Fibroblast of lung (primary cell): Measurements from ENCODE around the gene HUS1B. TPM values are rescaled to one million over a fixed set of nuclear protein-coding genes. Genes with fewer than 3 reads are reported as not detected.

Experiments used
- DNase-seq, 2 donors: peaks; one replicate each; pipeline versions ENCODE4 v3.0.0 to v3.0.0-alpha.2; 2010; ENCODE audit warnings: low read depth in 2 of 2
- H2AFZ ChIP-seq: 2 replicates; pipeline ENCODE4 v1.5.1; 2012; ENCODE audit warnings: low read length, control low read depth, inconsistent platforms
- H3K27ac ChIP-seq: 2 replicates; pipeline ENCODE4 v1.5.1; 2011; ENCODE audit warnings: low read length, control low read depth; ENCODE audit not compliant: insufficient read depth
- H3K27me3 ChIP-seq: 2 replicates; pipeline ENCODE4 v1.5.1; 2011; ENCODE audit warnings: mild to moderate bottlenecking, low read length; ENCODE audit not compliant: control insufficient read depth, insufficient read depth
- H3K36me3 ChIP-seq: 2 replicates; pipeline ENCODE4 v1.5.1; 2011; ENCODE audit warnings: low read length; ENCODE audit not compliant: control insufficient read depth, insufficient read depth
- H3K4me1 ChIP-seq: 2 replicates; pipeline ENCODE4 v1.5.1; 2011; ENCODE audit warnings: low read length; ENCODE audit not compliant: control insufficient read depth, insufficient read depth; ENCODE audit errors: extremely low read depth
- H3K4me2 ChIP-seq: 2 replicates; pipeline ENCODE4 v1.5.1; 2011; ENCODE audit warnings: low read length, control low read depth; ENCODE audit not compliant: insufficient read depth; ENCODE audit errors: extremely low read depth
- H3K4me3 ChIP-seq, 4 experiments: fragments of 200-600 bp in 1 of 4; sonication (generic) in 1 of 4; replicated peaks in 1 of 4; 2 replicates each; pipeline ENCODE4 v1.5.1; 2011 to 2016; ENCODE audit warnings: low read length in 4 of 4, low read depth in 3 of 4, mild to moderate bottlenecking in 3 of 4, control low read depth in 2 of 4, inconsistent platforms in 1 of 4, mixed read lengths in 1 of 4; ENCODE audit not compliant: insufficient read depth in 1 of 4; ENCODE audit errors: control extremely low read depth in 1 of 4
- H3K79me2 ChIP-seq: 2 replicates; pipeline ENCODE4 v1.5.1; 2012; ENCODE audit warnings: mild to moderate bottlenecking, low read length, inconsistent platforms; ENCODE audit not compliant: control insufficient read depth, insufficient read depth
- H3K9ac ChIP-seq: 2 replicates; pipeline ENCODE4 v1.5.1; 2011; ENCODE audit warnings: mild to moderate bottlenecking, low read length, control low read depth; ENCODE audit not compliant: insufficient read depth
- H3K9me3 ChIP-seq: 2 replicates; pipeline ENCODE4 v1.5.1; 2012; ENCODE audit warnings: low read depth, low read length; ENCODE audit not compliant: control insufficient read depth, insufficient read depth
- H4K20me1 ChIP-seq: 2 replicates; pipeline ENCODE4 v1.5.1; 2011; ENCODE audit warnings: low read length; ENCODE audit not compliant: control insufficient read depth, insufficient read depth; ENCODE audit errors: extremely low read depth
- EZH2 ChIP-seq: IDR thresholded peaks from 2 replicates; pipeline ENCODE4 v1.5.1; 2012; ENCODE audit warnings: low read length, control low read depth, mild to moderate bottlenecking; ENCODE audit errors: missing control alignments
- polyA plus RNA-seq, 2 donors: library from polyadenylated mRNA; depleted of rRNA in 1 of 2; stranded (reverse) in 1 of 2; unstranded in 1 of 2; fragments of >200 nt; gene quantifications; 2 replicates each; pipeline ENCODE4 v1.2.1, GENCODE V29; 2011 to 2012; ENCODE audit warnings: missing spikeins in 1 of 2
- total RNA-seq: library from RNA; depleted of rRNA; stranded (reverse); fragments of >200 nt; gene quantifications from 2 replicates; pipeline ENCODE4 v1.2.1, GENCODE V29; 2014
- TF ChIP-seq, protein P1 (sequence below), 2 donors: IDR thresholded peaks in 1 of 2; conservative IDR thresholded peaks in 1 of 2; 1 replicate in 1 of 2; 2 replicates in 1 of 2; pipeline ENCODE4 v1.5.1; 2011 to 2012; ENCODE audit warnings: low read length in 2 of 2, control low read depth in 1 of 2, inconsistent platforms in 1 of 2, low read depth in 1 of 2, mild to moderate bottlenecking in 1 of 2

The HUS1B gene
- total and polyA plus RNA-seq, 2 donors (not counting 1 experiment from before 2014, with no cell fraction given): 0.08 to 1.2 TPM

DNA sequence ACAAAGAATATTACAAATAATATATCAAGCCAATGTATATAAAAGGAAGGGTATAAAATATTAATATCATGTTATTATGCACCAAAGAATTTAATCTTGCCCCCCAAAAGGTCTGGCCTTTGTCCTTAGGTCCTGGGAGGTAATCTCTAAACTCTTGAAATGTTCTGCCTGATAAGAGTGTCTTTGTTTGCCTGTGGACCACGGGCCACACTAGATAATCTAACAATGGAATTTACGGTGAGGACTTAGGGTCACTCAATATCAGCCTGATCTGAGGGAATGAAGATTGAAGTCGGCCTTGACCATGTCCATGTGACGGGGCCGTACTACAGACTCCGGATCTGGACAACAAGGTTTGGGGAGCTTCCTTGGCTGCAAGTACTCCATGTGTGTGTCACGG, 42.9 kb downstream of the HUS1B start:
- Histone ChIP-seq H3K27ac (no peak overlapping the region), H3K4me2 (no peak overlapping the region), H3K27me3 (no peaks in the 10 kb centered on the region), H3K36me3 (peaks cover 2% of the 10 kb centered on the region), H3K9ac (no peak overlapping the region), H4K20me1 (no peaks in the 10 kb centered on the region), H2AFZ (no peak overlapping the region), H3K79me2 (no peaks in the 10 kb centered on the region), H3K9me3 (no peaks in the 10 kb centered on the region), H3K4me1 (no peaks in the 10 kb centered on the region), H3K4me3 (no peak overlapping the region)
- DNase-seq: no peak
- TF ChIP-seq EZH2: no peak
- TF ChIP-seq, protein P1, sequence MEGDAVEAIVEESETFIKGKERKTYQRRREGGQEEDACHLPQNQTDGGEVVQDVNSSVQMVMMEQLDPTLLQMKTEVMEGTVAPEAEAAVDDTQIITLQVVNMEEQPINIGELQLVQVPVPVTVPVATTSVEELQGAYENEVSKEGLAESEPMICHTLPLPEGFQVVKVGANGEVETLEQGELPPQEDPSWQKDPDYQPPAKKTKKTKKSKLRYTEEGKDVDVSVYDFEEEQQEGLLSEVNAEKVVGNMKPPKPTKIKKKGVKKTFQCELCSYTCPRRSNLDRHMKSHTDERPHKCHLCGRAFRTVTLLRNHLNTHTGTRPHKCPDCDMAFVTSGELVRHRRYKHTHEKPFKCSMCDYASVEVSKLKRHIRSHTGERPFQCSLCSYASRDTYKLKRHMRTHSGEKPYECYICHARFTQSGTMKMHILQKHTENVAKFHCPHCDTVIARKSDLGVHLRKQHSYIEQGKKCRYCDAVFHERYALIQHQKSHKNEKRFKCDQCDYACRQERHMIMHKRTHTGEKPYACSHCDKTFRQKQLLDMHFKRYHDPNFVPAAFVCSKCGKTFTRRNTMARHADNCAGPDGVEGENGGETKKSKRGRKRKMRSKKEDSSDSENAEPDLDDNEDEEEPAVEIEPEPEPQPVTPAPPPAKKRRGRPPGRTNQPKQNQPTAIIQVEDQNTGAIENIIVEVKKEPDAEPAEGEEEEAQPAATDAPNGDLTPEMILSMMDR (conservative IDR thresholded peaks at IDR 0.05 in 1 of 2, IDR thresholded peaks at IDR 0.05 in 1 of 2; ENCODE audit: low read depth in 1 of 2, low read length in 2 of 2): no peak

DNA sequence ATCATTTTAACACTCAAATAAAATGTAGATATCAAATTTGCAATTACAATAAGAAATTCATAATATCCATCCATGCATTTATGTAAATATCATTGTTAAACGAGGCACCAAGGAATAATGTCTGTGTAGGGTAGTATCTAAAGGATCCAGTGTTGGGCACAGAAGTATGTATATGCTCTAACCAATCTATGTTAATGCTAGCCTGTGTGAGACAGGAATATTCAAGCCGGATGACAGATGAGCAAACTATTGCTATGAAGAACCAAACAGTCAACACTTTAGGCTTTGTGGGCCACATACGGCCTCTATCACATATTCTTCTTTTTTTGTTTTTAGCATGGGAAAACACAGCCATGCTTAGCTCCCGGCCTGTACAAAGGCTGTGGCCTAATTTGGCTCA, 45.0 kb downstream of the HUS1B start:
- TF ChIP-seq, protein P1 (conservative IDR thresholded peaks at IDR 0.05 in 1 of 2, IDR thresholded peaks at IDR 0.05 in 1 of 2; ENCODE audit: low read depth in 1 of 2, low read length in 2 of 2): no peak
- TF ChIP-seq EZH2: no peak
- no peaks in the 10 kb centered on the region for H3K27me3 ChIP-seq
- H3K9ac ChIP-seq: no peak overlapping the region
- no peak overlapping the region for H3K4me2 ChIP-seq
- no peaks in the 10 kb centered on the region for H3K79me2 ChIP-seq
- H3K27ac ChIP-seq: no peak overlapping the region
- no peak for DNase-seq
- H2AFZ ChIP-seq: no peak overlapping the region
- no peak overlapping the region for H3K4me3 ChIP-seq
- no peaks in the 10 kb centered on the region for H3K9me3 ChIP-seq
- H3K4me1 ChIP-seq: no peaks in the 10 kb centered on the region
- no peaks in the 10 kb centered on the region for H3K36me3 ChIP-seq
- H4K20me1 ChIP-seq: no peaks in the 10 kb centered on the region

DNA sequence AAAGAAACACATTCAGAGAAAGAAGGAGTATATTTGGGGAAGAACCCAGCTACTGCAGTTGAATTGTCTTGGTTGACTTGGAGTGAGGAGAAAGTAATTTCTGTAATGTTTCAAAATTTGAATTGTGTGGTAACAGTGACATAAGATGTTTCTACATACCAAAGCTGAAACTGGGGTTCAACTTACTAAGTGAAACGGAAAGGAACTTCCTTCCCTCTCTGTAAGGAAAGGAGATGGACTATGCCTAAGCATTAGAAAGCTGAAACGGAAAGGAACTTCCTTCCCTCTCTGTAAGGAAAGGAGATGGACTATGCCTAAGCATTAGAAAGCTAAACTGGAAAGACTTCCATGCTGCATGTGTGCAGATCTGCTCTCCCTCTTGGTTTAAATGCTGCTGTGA, 46.0 kb downstream of the HUS1B start:
- Histone ChIP-seq H3K79me2 (no peaks in the 10 kb centered on the region), H3K9ac (no peak overlapping the region), H3K36me3 (peaks cover 4% of the 10 kb centered on the region), H4K20me1 (no peaks in the 10 kb centered on the region), H2AFZ (no peak overlapping the region), H3K4me1 (no peaks in the 10 kb centered on the region), H3K4me2 (no peak overlapping the region), H3K27me3 (no peaks in the 10 kb centered on the region), H3K27ac (no peak overlapping the region), H3K4me3 (no peak overlapping the region), H3K9me3 (no peaks in the 10 kb centered on the region)
- DNase-seq: peak in 1 of 2 donors; percentile 9
- TF ChIP-seq, protein P1 (conservative IDR thresholded peaks at IDR 0.05 in 1 of 2, IDR thresholded peaks at IDR 0.05 in 1 of 2; ENCODE audit: low read depth in 1 of 2, low read length in 2 of 2): no peak
- no peak for TF ChIP-seq EZH2
